OCI-LY7 (cell line): ENCODE measurements around the gene ZDHHC11B. TPM values are rescaled to one million over a fixed set of nuclear protein-coding genes. Genes with fewer than 3 reads are reported as not detected.

Experiments used
- BruUV-seq: library from RNA; stranded (reverse); fragments of 400-500 nt; replicated peaks from 2 replicates; lab custom pipeline; 2021; lab: Mats Ljungman, UMichigan
- CTCF ChIA-PET: fragments of 300-600 bp; sonication (Branson Sonifier 250); formaldehyde crosslinking; loops from one replicate; lab custom pipeline; 2022; ENCODE audit warnings: antibody characterized with exemption; ENCODE audit not compliant: unreplicated experiment; lab: Charles Lee
- POLR2A ChIA-PET: fragments of 300-600 bp; sonication (Branson Sonifier 250); formaldehyde crosslinking; loops from one replicate; lab custom pipeline; 2022; ENCODE audit warnings: antibody characterized with exemption; lab: Charles Lee
- DNase-seq: peaks from one replicate; pipeline ENCODE4 v3.0.0-alpha.2; 2015; ENCODE audit warnings: low spot score
- H2AFZ ChIP-seq: fragments of 200-600 bp; sonication (generic), shearing (Covaris generic); 2 replicates; pipeline ENCODE4 v1.6.1; 2014; ENCODE audit warnings: mild to moderate bottlenecking, antibody characterized with exemption, low read length, moderate library complexity
- H3K27ac ChIP-seq: fragments of 200-600 bp; sonication (generic); 2 replicates; pipeline ENCODE4 v1.5.1; 2014; ENCODE audit warnings: mixed run types, low read depth, mild to moderate bottlenecking, moderate library complexity, low read length, inconsistent platforms; ENCODE audit not compliant: poor library complexity, severe bottlenecking
- H3K36me3 ChIP-seq: fragments of 200-600 bp; sonication (generic); 2 replicates; pipeline ENCODE4 v1.6.1; 2014; ENCODE audit warnings: mild to moderate bottlenecking, antibody characterized with exemption, low read length, moderate library complexity, mixed read lengths; ENCODE audit not compliant: insufficient read depth
- H3K4me1 ChIP-seq: fragments of 200-600 bp; sonication (generic); 2 replicates; pipeline ENCODE4 v1.5.1; 2014; ENCODE audit warnings: mild to moderate bottlenecking, low read length; ENCODE audit not compliant: insufficient read depth, poor library complexity, severe bottlenecking
- H3K4me2 ChIP-seq: fragments of 200-600 bp; sonication (generic); 2 replicates; pipeline ENCODE4 v1.6.1; 2014; ENCODE audit warnings: mild to moderate bottlenecking, low read length
- H3K4me3 ChIP-seq: fragments of 200-600 bp; sonication (generic); 2 replicates; pipeline ENCODE4 v1.5.1; 2014; ENCODE audit warnings: mild to moderate bottlenecking, low read depth, low read length; ENCODE audit not compliant: poor library complexity, severe bottlenecking
- H3K79me2 ChIP-seq: fragments of 200-600 bp; sonication (generic); 2 replicates; pipeline ENCODE4 v1.6.1; 2016; ENCODE audit warnings: low read depth, mild to moderate bottlenecking, low read length, moderate library complexity, mixed read lengths; ENCODE audit not compliant: insufficient read depth
- H3K9me2 ChIP-seq: fragments of 200-600 bp; sonication (generic); 2 replicates; pipeline ENCODE4 v1.6.1; 2016; ENCODE audit warnings: mild to moderate bottlenecking, low read length, mixed read lengths; ENCODE audit not compliant: insufficient read depth
- H3K9me3 ChIP-seq: fragments of 200-600 bp; sonication (generic); 2 replicates; pipeline ENCODE4 v1.6.1; 2014; ENCODE audit warnings: mild to moderate bottlenecking, mixed run types, low read length, mixed read lengths
- H4K20me1 ChIP-seq: fragments of 200-600 bp; sonication (generic); 2 replicates; pipeline ENCODE4 v1.6.1; 2014; ENCODE audit warnings: mild to moderate bottlenecking, antibody characterized with exemption, low read length, moderate library complexity, mixed read lengths; ENCODE audit not compliant: insufficient read depth
- CTCF ChIP-seq: fragments of 200-600 bp; sonication (generic); conservative IDR thresholded peaks from 2 replicates; pipeline ENCODE4 v1.5.1; 2014; ENCODE audit warnings: mild to moderate bottlenecking, antibody characterized with exemption, low read length, moderate library complexity, mixed read lengths
- EZH2phosphoT487 ChIP-seq: fragments of 200-600 bp; sonication (generic); IDR thresholded peaks from 2 replicates; pipeline ENCODE4 v1.6.1; 2018; ENCODE audit warnings: low read depth, borderline replicate concordance, mild to moderate bottlenecking, mixed run types, antibody characterized with exemption, low read length, moderate library complexity, mixed read lengths
- intact Hi-C: fragments of 100-400 bp; cut with micrococcal nuclease; formaldehyde crosslinking; loops from one replicate; pipeline ENCODE4 v1.10.0; 2022; ENCODE audit not compliant: unreplicated experiment
- total RNA-seq, 2 experiments: library from RNA; depleted of rRNA in 1 of 2; stranded (reverse); fragments of >200 nt in 1 of 2; shearing (Covaris generic) in 1 of 2; gene quantifications; 2 replicates each; pipeline ENCODE4 v1.2.3, GENCODE V29; 2014 to 2022

The ZDHHC11B gene
- total RNA-seq, 2 experiments from 2014 or later = 0.29 TPM; not detected in 1

- Histone ChIP-seq H3K4me3 (no peak overlapping the region), H3K79me2 (no peaks in the 10 kb centered on the region), H3K9me3 (no peaks in the 10 kb centered on the region), H2AFZ (no peak overlapping the region), H3K27ac (no peak overlapping the region), H4K20me1 (no peaks in the 10 kb centered on the region), H3K4me1 (no peaks in the 10 kb centered on the region), H3K36me3 (no peaks in the 10 kb centered on the region), H3K4me2 (no peak overlapping the region), H3K9me2 (no peaks in the 10 kb centered on the region)
- POLR2A ChIA-PET = no interaction called here
- TF ChIP-seq CTCF (no peak), EZH2phosphoT487 (no peak)
- no TSS peak for BruUV-seq
- CTCF ChIA-PET = interaction anchor here (0.5 kb wide), 1 partner anchor 454 kb away, joined by 4 read pairs; no protein-coding TSS in a partner anchor
- no peak for DNase-seq
- intact Hi-C loops = no loop called here
Measured at GRCh38 chr5:675111-675870, 109.2 kb downstream of the ZDHHC11B start.

GRCh38 chr5:674630-675011, 109.9 kb downstream of the ZDHHC11B start:
- no peaks in the 10 kb centered on the region for H3K36me3 ChIP-seq
- H3K79me2 ChIP-seq = no peaks in the 10 kb centered on the region
- H3K9me2 ChIP-seq = no peaks in the 10 kb centered on the region
- H3K9me3 ChIP-seq = no peaks in the 10 kb centered on the region
- H3K4me2 ChIP-seq = no peak overlapping the region
- ChIA-PET CTCF (interaction anchor here (0.5 kb wide), 1 partner anchor 453 kb away, joined by 4 read pairs; no protein-coding TSS in a partner anchor), POLR2A (no interaction called here)
- TF ChIP-seq CTCF (no peak), EZH2phosphoT487 (no peak)
- BruUV-seq = no TSS peak
- no peak overlapping the region for H3K27ac ChIP-seq
- no peak overlapping the region for H3K4me3 ChIP-seq
- no peak overlapping the region for H2AFZ ChIP-seq
- H3K4me1 ChIP-seq = no peaks in the 10 kb centered on the region
- no peak for DNase-seq
- H4K20me1 ChIP-seq = no peaks in the 10 kb centered on the region
- intact Hi-C loops = loop anchor here (5.0 kb wide), 1 partner anchor 228 kb away; no protein-coding TSS in a partner anchor
